HG03575 (cell line): ENCODE measurements around the gene PRSS27.
"Not testable (repeated sequence)": the region's sequence is repeated elsewhere in the genome, so short reads cannot be mapped to it uniquely, and the experiment has no call there.

Experiments
- ATAC-seq: cut with Tn5 transposase; IDR thresholded peaks from one replicate; pipeline ENCODE4 v1.9.1; 2021; ENCODE audit not compliant: unreplicated experiment, insufficient number of reproducible peaks, low FRiP score; ENCODE audit errors: extremely low read depth

Gene PRSS27

DNA sequence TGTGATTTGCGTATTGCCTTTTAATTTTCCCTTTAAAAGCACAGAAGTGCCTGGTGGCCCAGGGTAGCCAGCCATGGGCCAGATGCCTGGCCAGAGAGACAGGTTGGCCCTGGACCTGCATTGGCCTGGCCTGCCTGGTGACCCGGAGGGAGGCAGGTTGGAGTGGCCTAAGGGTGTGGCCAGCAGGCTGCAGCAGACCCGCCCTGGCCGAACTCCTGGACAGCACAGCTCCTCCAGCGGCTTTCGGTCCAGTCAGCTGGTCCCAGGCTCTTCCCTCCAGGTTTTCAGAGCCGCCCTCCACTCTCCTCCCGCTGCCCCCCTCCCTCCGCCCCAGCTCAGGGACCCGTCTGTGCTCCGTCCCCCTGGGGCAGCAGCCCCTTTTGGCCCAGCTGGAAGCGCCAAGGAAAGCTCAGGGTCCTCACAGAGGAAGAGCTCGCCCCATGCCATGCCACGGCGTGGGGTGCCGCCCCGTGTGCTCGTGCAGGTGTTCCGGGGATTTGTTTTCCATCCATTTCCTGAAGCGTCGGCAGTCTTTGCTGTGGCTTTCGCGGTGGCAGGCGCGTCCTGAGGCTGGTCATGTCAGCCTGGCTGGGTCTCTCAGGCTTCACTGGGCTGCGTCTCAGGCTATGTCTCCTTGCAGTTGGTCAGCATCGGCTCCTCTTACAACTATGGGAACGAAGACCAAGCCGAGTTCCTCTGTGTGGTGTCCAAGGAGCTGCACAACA is 18.1 kb downstream of the PRSS27 start:
- ATAC-seq, result no peak

DNA sequence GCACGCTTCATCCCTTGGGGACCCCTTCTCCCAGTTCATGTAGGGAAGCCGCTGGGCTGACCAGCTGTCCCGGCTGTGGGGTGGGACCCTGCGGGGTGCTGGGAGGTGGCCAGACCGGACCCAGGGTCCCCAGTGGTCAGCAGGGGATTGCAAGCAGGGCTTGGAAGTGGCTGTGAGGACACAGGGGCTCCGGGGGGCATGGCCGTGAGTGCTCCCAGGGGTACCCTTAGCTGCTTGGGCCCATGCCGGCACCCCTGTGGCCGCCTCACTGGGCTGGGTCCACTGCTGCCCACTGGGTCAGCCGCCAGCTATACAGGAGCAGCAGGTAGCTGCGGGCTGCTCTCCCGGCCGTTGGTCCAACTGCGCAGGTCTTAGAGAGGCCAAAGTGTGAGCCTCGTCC is 18.8 kb downstream of the PRSS27 start:
- ATAC-seq, result no peak

DNA sequence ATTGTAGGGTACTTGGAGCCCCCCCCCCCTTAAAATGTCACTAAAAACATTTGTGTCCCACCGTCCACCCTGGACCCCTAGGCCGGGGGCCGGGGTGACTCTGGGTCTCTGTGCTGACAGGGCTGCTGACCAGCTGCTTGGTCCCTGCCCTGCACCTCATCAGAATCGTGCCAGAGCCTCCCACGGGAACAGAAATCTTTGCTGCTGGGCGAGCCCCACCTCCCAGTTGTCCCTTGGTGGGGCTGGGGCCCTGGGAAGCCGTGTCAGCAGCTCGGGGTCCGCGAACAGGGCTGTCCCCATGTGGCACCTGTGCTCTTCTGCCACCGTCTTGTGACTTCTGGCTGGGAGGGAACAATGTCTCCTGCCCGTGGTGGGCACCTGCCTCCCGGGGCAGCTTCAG is 19.2 kb downstream of the PRSS27 start:
- no peak for ATAC-seq

DNA sequence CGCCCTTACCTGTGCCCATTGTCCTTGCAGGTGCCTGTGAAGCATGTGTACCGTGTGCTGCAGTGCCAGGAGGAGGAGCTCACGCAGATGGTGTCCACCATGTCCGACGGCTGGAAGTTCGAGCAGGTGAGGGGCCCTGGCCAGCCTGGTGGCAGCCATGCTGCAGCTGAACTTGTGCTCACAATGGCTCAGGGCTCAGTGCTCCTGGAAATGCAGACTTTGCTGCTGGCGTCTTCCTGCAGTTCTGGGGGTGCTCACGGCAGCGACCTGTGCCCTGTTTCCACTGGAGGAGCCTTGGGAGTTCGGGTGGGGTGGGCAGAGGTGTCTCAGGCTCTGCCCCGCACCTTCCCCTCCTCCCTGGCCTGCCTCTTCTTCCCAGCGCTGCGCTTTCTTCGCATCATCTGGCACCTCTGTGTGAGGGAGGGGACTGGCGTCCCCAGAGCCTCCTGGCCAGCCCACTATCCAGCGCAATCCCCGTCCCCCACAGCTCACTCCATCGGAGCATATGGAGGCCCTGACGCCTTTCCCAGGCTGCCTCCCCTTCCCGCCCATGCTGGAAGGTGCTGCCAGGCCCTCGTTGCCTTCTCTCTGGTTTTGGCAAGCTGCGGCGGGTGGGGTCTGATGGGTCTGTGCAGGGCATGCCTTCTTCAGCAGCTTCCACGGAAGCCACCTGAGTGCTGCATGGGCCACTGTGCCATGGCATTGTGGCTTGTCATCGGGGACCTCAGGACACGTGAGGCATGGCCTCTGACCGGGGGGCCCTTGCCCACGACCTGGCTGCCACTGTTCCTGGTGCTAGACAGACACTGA is 20.0 kb downstream of the PRSS27 start:
- ATAC-seq, result no peak

DNA sequence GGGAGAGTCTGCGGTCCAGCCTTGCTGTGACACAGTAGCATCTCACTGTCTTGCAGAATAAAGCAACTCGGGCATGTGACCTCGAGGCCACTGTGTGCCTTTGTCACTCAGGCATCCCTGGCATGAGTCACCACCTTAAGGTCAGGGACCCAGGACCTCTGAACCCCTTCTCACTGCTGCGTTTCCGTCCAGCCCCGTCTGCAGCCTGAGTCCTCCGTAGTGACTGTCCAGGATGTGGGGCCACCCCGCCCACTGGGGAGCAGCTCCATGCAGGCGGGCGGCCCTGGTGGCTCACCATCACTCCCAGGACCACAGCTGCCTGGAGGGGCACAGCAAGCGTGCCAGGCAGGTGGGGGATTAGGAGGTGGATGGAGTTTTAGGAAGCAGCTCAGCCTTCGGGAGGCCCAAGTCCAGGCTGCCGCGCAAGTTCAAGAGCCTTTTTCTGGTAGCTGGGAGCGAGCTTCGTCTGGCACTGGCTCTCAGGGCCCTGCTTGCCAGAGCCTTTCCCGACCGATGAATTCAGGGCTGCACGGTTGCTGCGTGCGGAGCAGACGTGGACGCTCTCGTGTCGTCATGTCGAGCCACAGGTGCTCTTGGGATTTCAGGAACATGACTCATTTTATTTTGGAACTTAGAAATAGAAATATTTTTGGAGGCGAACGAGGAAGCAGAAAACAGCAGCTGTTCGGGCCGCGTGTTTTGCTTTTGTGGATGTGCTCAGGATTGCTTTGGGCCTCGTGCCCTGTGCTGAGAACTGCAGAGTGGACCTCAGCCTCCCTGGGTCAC is 20.9 kb downstream of the PRSS27 start:
- ATAC-seq, result no peak

DNA sequence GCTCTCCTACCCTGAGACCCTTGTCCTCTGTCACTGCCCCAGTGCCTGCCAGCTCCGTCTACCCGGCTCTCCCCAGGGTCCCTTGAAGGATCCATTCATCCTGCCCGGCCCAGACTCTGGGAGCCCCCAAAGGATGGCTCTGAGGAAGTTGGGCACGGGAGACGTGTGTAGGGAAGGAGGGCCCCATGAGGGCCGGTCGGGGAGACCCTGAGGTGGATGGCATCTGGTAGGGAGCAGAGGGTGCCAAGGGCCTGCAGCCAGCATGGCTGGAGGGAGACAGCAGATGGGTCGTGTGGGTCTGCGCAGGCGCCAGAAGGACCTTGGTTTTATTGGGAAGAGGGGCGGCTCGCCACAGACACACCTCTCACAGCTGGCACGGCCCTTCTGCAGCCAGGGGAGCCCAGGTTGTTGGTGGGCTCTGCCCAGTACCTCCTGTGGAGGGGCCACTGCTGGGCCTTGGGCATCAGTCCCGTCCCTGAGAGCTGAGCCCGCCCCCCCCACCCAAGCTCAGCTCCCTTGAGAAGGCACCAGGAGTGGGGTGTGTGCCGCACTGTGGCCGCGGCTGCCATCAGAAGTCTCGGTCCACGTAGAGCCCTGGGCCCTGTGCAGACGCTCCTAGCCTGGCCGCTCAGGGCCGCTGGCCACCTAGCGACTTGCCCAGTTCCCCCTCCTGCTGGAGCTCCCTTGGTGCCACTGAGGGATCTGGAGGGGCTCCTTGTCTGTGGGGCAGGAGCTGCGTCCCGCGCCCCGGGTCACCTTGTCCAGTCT is 21.7 kb downstream of the PRSS27 start:
- no peak for ATAC-seq

DNA sequence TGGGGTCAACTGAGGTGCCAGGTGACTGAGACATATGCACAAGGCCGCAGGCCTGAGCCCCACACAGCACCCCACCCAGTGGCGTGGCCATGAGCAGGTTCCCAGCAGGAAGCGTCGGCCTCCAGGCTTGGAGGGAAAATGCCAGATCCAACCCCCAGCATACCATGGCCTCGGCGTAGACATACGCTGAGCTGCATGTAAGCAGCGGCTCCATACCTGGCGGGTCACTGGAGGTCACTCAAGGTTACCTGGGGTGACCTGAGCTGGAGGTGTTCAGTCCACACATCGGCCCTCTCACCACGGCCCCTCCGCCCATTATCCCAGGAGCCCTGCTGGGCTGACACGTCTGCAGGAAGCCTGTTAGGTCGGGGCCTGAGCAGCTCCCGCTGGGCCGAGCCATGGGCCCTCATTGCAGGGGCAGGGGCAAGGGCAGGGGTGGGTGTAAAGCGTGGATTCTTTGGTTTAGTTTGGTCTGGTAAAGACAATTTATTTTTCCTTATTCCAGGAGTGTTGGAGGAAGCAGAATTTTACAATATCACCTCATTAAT is 22.5 kb downstream of the PRSS27 start:
- ATAC-seq, result no peak

DNA sequence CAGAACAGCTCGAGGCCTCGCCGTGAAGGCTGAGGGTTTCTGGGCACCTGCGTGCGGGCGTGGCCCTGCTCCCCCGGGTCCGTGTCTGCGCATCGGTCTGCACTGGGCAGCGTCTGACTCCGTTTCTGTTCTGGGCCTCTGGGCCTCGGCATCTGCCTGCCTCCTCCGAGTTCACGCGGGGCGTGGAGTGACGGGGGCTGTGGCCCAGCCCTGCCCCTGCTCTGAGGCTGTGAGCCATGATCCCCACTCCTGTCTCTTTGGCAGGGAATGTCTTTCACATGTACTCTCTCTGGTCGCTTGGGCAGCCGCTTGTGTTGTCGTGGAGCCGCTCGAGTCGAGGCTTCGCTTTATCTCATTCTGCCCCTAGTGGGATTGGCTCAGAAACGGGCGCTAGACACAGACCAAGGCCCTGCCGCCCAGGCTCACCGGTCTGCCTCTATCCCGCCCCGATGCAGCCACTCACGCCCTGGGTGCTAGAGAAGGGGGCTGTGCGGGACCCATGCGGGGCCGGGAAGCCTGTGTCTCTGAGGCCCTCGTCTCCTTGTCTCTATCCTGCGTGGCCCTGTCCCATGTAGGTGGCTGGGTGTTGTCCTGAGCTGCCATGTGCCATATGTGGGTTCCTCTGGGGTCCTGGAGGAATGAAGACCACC is 23.3 kb downstream of the PRSS27 start:
- ATAC-seq, result not testable (repeated sequence)

DNA sequence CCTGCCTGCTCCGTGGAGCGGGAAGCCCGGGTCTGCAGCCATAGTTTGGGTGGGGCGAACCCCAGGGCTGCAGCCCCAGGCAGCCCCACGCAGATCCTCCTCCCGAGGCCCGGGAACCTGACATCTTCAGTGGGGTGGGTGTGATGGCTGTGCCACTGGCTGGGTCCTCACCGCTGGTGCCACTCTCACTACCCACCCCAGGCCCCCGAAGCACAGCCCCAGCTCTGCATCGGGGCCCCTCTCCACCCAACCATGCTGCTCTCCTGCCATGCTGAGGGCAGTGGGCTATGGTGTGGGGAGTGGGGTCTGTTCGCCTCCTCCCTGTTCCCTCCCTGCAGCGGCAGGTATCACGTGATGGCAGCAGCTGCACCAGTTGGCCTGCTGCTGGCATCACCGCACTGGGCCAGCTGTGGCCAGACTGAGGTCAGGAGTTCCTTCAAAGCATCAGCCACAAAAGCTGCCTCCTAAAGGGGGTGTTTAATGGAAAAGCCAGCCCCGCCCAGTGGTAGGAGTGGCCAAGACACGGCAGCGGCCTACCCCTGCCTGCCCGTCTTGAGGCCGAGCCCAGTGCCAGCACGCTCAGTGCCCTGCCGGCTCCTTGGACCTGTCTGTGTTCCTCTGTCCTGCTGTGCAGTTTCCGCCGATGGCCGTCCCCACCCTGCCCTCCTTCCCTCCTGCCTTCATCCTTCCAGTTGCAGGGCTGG is 26.9 kb downstream of the PRSS27 start:
- ATAC-seq, result no peak

DNA sequence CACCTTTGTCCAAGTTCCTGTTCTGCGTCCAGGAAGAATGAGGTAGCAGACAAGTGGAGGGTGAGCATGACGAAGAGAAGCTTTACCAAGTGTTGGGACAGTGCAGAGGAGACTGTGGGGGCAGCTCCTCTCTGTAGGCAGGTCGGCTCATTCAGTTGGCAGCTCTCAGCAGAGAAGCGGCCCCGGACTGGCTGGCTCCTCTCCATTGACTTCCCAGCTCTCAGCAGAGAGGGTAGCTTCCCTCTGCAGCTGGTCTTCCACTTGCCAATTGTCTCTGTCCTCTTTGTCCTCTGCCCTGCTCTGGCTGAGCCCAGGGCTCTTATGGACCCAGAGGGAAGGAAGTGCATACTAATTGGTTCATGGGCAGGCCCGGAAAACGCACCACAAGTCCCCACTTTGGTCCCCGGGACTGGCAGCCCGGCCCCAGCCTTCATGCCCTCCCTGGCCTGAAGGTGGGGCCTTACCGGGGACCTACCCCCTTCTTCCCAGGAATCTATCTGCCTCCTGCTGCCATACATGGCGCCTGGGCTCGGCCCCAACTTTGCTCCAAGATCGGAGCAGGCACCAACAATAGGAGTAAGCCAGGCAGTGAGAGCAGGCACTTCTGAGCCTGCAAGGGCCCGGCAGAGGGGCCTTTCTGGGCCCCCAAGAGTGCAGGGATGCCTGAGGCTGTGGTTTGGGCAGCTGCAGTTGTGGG is 27.6 kb downstream of the PRSS27 start:
- no peak for ATAC-seq

DNA sequence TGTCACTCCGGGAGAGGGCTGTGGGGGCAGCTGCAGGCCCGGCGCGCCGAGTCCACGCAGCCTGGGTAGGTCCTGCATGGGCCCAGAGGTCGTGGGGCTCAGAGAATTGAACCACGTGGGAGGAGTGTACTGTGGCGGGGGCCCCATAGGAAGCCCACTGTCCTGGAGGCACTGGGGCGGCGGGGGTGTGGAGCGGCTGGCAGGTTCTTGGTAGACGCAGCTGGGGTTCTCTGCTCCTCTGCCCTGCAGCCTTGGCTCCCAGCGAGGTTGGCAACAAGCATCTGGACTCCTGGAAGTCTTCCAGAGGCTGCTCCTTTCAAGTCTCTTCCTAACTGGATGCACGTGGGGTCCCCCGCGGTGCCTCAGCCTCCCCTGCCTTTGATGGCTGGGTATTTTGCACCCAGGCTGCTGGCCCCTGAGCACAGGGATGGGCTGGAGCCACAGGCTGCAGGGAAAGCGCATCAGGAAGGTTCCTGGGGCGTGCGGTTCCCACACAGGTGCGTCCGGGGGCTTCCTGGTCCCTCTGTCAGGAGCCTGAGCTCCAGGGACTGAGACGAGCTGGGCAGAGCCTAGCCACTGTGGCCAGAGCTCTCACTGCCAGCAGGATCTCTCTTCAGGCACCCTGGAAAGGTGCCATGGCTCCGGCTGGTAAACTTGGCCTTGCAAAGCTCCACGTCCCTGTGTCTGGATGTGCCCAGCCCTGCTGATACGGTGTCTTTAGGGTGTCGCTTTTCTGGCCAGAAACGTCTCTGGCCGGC is 28.4 kb downstream of the PRSS27 start:
- ATAC-seq, result no peak

DNA sequence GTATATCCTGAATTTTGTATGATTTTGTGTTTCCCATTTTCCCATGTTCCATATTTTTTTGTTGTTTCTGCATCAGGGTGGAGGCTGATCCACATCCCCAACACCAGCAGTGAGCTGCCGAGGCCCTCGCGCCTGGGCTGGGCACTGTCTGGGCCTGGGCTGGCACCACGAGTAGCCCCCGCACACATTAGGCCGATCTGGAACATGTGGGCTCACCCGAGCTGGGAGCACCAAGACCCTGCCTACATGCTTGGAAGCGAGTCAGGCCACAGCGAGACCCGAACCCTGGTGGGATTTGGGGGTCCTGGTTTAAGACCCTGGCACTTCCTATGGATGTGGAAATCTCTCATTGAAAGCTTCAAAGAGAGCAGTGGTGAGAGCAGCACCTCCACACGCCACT is 29.2 kb downstream of the PRSS27 start:
- ATAC-seq, result no peak

DNA sequence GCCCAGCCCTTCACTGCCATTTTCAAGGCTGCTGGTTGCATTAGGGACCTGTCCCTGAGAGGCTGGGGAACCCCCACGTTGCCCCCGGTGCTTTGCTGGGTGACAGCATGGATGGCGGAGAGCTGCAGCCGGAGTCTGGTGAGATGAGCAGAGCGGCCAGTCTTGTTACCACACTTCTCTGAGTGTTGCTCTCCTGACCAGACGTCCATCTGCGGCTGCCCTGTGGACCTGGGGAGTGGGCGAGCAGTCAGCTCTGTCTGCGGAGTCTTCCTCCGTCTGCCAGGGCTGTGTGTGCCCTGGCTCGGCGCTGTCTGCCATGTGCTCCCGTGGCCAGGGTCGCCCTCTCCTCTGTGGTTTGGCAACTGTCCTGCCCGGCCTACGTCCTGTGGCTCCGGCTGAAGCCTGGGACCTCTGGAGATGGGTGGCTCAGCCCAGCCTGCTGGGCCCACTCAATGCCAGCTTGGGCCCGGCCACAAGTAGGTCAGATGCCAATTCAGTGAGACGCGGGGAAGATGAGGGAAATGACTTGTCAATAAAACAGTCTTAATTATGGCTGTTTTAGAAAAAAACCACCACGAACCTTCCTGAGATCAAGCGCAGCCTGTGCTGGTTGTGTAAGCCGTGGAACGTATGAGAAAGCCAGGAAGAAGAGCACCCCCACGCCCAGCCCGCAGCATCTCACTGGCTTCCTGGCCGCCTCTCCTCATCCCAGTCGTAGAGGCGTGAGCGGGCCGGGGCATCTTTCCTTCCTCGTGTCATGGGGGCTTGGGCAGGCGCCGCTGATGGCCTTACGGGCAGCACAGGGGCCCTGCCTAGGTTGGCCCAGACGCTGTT is 29.8 kb downstream of the PRSS27 start:
- ATAC-seq, result no peak

DNA sequence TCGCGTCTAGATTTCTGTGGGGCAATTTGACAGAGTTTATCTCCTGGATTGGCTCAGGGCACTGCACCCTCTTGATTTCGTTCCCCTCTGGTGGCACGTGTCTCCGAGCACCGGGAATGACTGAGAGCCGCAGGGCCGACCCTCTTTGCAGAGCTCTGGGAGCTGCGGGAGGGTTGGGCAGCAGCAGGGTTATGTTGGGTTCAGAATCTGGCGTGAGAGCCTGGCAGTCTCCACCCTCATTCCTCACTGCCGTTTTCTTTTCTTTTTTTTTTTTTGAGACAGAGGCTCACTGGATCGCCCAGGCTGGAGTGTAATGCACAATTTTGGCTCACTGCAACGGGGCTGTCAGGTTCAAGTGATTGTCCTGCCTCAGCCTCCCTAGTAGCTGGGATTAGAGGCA is 30.6 kb downstream of the PRSS27 start:
- not testable (repeated sequence) for ATAC-seq

DNA sequence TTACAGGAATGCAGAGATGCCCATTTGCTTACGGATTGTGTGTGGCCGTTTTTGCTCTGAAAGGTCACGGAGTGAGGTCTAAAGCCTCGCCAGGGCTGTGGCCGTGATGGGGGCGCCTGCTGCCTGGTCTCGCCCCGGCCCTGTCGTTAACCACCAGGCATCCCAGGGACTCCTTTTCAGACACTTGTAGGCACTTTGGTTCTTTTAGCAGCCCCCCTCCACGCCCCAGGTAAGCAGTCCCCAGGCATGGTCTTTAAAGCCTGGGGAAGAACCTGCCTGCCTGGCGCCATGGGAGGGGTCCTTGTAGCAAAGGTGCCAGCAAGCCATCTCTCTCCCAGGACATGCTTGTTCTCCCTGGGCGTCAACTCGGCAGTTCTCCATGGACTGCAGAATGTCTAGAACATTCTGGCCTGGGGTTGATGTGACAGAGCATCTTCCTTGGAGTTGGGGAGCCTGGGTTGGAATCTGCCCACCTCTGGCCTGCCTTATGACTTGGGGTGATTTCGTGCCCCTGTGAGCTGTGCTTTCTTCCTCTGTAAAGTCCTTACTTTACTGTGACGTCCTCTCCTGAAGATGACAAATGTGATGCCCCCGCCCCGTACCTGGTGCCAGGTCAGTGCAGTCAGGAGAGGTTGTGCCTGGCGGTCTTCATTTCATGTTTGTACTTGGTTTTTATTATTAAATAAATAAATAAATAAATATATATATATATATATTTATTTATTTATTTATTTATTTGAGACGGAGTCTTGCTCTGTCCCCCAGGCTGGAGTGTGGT is 32.3 kb downstream of the PRSS27 start:
- ATAC-seq, result no peak
